GM12865 (cell line): ENCODE measurements around the gene ROBO4.

Source experiments
- DNase-seq: peaks from one replicate; pipeline ENCODE4 v3.0.0; 2010; ENCODE audit warnings: low read depth
- H3K4me3 ChIP-seq: 2 replicates; pipeline ENCODE4 v1.5.1; 2011; ENCODE audit warnings: mild to moderate bottlenecking, low read depth, low read length, control low read depth
- TF ChIP-seq, protein P1 (sequence below): IDR thresholded peaks from 2 replicates; pipeline ENCODE4 v1.5.1; 2011; ENCODE audit warnings: low read length, control low read depth, low read depth, inconsistent platforms; ENCODE audit not compliant: insufficient read depth; ENCODE audit errors: missing control alignments

ROBO4 gene

DNA sequence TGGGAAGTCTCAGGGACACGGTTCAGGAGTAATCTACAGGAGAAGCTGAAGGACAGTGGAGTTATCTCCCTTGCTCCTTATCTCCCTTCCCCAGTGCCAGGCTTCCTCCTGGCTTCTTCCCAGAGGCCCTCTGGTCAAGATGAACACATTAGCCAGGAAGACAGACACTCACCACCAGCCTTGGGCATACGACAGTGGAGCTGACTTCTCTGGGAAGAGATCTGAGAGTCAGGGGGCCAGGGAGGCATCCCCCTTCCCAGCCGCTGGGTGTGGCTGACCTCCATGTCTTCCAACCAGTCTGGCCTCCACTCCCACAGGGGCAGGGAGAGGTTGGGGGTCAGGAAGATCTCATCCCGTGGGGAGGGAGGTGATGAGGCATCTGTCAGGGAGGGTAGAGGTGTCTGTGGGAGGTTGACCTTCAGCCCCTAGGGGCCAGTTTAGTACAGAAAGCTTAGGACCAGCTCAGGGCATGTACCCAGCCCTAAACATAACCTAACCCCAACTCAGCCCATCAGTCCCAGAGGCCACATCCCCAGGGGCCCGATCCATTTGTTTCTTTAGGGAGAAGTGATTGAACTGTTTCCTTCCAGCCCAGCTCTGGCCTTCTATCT lies 12.7 kb downstream of the ROBO4 start:
- TF ChIP-seq, protein P1, sequence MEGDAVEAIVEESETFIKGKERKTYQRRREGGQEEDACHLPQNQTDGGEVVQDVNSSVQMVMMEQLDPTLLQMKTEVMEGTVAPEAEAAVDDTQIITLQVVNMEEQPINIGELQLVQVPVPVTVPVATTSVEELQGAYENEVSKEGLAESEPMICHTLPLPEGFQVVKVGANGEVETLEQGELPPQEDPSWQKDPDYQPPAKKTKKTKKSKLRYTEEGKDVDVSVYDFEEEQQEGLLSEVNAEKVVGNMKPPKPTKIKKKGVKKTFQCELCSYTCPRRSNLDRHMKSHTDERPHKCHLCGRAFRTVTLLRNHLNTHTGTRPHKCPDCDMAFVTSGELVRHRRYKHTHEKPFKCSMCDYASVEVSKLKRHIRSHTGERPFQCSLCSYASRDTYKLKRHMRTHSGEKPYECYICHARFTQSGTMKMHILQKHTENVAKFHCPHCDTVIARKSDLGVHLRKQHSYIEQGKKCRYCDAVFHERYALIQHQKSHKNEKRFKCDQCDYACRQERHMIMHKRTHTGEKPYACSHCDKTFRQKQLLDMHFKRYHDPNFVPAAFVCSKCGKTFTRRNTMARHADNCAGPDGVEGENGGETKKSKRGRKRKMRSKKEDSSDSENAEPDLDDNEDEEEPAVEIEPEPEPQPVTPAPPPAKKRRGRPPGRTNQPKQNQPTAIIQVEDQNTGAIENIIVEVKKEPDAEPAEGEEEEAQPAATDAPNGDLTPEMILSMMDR, result no peak
- no peak for DNase-seq
- H3K4me3 ChIP-seq, result no peak overlapping the region

DNA sequence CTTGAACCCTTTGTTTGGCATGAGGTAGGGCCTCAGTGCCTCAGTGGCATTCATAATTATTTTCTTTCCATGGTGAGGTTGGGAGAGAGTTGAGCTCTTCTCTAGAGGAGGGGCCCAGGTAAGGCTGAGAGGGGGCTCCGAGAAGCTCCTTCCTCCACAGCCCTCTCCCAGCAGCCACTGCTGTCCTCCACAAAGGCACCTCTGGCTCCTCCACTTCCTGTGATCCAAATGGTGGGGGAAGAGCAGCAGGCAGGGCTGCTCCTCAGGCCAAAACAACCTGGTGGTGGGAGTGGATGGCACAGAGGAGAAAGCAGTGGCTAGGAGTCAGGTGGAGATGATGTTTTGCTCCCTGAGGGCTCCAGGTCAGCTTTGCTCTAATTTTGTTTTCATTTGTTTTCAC lies 13.3 kb downstream of the ROBO4 start:
- H3K4me3 ChIP-seq, result no peak overlapping the region
- TF ChIP-seq, protein P1, result no peak
- DNase-seq, result no peak

GRCh38 chr11:124882339-124883071 lies 15.2 kb downstream of the ROBO4 start:
- no peak overlapping the region for H3K4me3 ChIP-seq
- DNase-seq, result no peak
- TF ChIP-seq, protein P1, result no peak

DNA sequence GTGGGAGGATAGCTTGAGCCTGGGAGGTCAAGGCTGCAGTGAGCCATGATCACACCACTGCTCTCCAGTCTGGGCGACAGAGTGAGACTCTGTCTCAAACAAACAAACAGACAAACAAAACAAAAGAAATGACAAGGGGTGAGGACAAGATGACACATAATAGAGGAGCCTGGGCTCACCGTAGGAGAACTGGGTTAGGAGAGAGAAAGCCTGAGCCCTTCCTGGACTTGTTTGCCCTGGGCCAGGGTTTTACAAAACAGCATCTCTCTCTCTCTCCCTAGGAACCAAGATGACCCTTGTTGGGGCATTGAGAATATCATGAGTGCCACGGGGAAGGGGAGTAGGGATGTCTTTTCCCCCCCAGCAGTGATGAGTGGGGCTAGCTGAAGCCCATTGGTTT lies 16.7 kb downstream of the ROBO4 start:
- no peak overlapping the region for H3K4me3 ChIP-seq
- no peak for DNase-seq
- TF ChIP-seq, protein P1, result no peak

GRCh38 chr11:124880290-124880611 lies 17.4 kb downstream of the ROBO4 start:
- H3K4me3 ChIP-seq, result no peak overlapping the region
- no peak for DNase-seq
- TF ChIP-seq, protein P1, result no peak

- H3K4me3 ChIP-seq, result no peak overlapping the region
- TF ChIP-seq, protein P1, result no peak
- no peak for DNase-seq
Measured at GRCh38 chr11:124879493-124880289, 18.0 kb downstream of the ROBO4 start.
